GM19395 (cell line): Measurements from ENCODE around the gene PLEKHA8.
"Not testable (repeated sequence)": the region's sequence is repeated elsewhere in the genome, so short reads cannot be mapped to it uniquely, and the experiment has no call there.

Source experiments
- ATAC-seq: cut with Tn5 transposase; IDR thresholded peaks from one replicate; pipeline ENCODE4 v1.9.1; 2021; ENCODE audit warnings: mild to moderate bottlenecking, moderate library complexity; ENCODE audit not compliant: unreplicated experiment

PLEKHA8 gene

DNA sequence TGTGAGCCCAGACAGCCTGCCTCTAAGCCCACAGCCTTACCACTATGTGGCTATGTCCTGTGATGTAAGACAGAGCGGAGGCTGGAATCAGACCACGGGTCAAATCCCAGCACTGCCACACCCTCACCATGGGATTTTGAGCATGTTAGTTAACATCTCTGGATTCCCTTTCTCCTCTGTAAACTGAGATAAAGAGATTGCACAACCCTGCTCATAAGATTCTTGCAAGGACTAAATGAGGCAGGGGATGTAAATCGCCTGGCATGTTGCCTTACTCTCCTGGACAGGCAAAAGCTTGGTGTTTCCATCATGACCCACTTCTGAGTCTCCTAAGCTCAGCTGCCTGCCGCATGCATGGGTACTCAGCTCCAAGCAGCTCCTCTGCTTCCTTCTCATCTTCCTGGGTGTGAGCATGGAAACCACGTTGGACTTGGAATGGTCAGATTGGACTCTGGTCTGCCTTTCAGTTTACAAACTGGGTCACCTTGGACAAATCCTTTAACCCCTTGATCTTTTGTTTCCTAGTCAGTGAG is 65.3 kb downstream of the PLEKHA8 start:
- ATAC-seq, result no peak

DNA sequence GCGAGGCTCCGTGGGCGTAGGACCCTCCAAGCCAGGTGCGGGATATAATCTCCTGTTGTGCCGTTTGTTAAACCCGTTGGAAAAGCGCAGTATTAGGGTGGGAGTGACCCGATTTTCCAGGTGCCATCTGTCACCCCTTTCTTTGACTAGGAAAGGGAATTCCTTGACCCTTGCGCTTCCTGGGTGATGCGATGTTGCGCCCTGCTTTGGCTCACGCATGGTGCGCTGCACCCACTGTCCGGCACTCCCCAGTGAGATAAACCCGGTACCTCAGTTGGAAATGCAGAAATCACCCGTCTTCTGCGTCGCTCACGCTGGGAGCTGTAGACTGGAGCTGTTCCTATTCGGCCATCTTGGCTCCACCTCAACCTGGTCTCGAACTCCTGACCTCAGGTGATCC is 70.4 kb downstream of the PLEKHA8 start:
- ATAC-seq, result not testable (repeated sequence)

DNA sequence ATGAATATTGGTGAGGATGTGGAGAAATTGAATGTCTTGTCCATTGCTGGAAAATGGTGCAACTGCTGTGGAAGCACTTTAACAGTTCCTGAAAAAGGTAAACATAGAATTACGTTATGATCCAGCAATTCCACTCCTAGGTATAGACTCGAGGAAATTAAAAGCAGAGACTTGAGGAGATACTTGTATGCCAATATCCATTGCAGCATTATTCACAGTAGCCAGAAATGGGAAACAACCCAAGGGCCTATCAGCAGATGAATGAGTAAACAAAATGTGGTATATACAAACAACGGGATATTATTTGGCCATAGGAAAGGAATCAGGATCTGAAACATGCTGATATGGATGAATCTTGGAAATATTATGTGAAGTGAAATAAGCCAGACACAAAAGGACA is 74.1 kb downstream of the PLEKHA8 start:
- no peak for ATAC-seq

DNA sequence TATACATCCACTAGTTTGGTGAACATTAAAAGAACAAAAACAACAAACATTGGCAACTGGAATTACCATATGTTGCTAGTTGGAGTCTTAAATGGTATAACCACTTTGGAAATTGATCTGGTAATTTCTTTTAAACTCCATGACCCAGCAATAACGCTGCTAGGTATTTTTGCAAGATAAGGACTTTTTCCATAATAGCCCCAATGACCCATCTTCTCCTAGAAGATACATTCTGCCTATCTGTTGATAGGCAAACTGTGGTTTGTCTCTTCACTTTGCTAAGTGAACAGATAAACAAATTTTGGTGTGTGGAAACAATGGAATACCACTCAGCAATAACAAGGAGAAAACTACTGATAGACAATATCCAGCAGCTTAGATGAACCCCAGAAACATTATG is 75.9 kb downstream of the PLEKHA8 start:
- no peak for ATAC-seq

DNA sequence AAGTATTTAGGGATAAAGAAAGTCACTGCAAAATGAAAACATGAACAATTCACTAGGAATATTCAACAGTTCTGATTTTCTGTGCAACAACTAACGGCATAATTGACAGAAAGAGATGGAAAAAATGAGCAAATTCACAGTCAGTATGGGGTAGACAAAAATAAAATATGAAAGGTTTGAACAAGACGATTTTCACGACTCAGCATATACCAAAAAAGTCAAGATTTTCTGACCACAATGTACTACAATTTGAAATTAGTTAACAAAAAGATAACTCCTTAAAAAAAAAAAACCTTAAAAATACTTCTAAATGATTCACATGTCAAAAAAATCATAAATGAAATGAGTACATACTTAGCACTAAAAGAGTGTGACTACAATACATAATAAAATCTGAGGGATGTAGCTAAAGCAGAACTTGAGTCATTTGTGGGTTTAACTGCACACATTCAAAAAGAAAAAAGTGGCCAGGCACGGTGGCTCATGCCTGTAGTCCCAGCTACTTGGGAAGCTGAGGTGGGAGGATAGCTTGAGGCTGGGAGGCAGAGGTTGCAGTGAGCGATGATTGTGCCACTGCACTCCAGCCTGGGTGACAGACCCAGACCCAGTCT is 84.0 kb downstream of the PLEKHA8 start:
- ATAC-seq, result no peak

DNA sequence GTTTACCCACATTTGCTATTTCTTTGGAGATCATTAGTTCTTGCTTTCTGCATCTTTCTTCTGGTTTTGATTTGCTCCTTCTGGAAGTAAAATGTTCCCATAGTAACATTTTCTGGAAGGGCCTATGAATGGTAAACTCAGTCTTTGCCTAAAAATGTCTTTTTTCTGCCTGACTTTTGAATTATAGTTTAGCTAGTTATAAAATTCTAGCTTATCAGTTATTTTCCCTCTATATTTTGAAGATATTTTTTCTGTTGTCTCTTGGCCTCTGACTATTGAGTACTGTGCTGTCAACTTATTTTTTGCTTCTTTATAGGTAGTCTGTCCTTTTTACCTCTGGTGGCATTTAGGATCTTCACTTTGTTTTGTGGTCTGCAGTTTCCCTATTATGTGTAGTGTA is 84.9 kb downstream of the PLEKHA8 start:
- no peak for ATAC-seq

DNA sequence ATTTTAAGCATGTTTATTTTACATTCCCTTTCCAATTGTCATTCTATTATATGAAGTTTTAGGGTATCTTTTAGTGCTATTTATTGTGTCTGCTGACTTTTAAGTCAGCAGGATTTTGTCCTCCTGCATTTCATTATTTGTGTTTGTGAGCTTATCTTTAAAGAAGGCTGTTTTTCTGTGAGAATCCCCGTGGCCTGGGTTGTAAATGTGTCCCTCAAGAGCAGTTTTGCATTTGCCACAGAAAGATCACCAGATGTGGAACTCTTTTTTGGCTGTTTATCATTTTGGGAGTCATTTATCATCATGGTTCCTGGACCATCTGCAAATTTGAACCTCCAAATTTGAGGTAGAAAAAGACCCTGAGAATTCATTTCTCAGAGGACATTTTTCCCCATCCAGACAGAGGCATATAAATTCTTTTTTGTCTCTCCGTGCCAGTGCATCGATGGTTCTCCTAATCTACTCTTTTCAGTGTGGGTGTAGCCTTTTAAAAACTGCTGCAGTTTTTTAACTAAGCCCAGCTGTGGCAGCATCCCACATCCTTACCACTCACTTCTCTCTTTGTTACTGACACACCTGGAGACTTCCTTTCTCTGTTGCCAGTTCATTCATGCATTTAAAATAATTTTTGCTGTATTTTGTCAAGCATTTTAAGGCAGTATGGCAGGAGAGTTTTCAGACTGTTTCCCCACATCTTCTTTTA is 86.5 kb downstream of the PLEKHA8 start:
- ATAC-seq, result no peak

DNA sequence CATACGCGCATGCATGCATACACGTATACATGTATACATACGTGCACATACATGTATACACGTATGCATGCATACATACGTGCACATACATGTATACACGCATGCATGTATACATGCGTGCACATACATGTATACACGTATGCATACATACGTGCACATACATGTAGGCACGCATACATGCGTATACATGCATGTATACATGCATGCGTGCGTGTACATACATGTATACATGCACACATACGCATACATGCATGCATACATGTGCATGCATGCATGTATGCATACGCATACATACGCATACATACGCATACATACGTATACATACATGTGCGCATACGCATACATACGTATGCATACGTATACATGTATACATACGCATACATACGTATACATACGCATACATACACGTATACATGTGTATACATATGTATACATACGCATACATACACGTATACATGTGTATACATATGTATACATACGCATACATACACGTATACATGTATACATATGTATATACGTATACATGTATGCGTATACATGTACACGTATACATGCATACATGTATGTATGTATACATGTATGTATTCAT is 87.6 kb downstream of the PLEKHA8 start:
- no peak for ATAC-seq

DNA sequence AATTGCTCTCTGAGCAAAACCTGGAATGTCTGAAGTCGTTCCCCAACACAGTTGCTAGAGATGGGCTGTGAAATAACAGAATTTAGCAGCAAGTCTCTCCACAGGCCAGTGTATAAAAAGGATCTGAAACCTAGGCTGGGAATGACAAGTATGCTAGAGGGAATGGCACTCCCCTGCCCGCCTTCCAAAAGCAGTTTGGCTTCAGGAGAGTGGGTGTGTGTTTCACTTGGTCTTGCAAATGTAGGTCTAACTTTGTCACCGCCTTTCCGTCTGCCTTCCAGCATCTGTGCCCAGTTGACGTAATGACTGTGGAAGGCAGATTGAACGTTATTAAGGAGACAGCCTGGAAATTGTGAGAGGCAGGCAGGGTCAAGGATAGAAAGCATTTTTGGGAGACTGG is 88.6 kb downstream of the PLEKHA8 start:
- no peak for ATAC-seq

DNA sequence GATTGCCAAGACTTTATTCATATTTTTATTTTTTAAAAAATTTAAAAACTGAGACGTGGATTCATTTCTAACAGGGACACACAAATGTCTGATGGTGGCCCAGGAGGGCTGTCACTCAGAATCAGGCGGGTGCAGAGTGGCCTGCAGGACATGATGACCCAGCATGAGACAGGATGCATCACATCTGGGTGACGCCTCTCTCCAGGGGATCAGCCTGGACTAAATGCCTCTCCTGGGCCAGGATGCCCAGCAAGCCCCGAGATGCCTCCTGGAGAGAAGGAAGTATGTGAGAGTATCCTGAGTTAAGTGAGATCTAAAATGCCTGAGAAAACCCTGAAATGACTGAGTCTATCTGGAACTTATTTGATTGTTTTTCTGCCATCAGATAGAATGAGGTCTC is 89.7 kb downstream of the PLEKHA8 start:
- ATAC-seq, result no peak

DNA sequence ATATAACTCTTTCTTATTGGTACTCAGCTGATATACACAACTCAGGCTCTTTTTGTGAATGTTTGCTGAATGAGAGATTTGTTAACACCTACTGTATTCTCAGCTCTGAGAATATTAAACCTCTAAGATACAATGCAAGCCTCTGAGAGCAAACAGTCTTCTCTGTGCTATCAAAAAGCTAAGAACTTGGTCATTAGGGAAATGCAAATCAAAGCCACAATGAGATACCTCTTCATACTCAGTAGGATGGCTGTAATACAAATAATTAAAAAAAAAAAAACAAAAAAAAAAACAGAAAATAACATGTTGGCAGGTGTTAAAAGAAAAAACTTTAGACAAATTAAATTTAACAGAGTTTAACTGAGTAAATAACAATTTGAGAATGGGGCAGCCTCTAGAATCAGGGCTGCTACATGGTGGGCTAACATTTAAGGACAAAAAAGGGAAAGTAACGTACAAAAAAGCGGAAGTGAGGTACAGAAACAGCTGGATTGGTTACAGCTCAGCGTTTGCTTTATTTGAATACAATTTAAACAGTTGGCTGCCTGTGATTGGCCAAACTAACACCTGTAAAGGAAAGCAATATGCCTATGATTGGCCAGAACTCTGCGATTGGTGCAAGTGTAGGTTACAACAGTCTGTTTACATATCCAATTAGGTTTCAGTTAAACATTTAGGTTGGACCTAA is 91.8 kb downstream of the PLEKHA8 start:
- no peak for ATAC-seq

DNA sequence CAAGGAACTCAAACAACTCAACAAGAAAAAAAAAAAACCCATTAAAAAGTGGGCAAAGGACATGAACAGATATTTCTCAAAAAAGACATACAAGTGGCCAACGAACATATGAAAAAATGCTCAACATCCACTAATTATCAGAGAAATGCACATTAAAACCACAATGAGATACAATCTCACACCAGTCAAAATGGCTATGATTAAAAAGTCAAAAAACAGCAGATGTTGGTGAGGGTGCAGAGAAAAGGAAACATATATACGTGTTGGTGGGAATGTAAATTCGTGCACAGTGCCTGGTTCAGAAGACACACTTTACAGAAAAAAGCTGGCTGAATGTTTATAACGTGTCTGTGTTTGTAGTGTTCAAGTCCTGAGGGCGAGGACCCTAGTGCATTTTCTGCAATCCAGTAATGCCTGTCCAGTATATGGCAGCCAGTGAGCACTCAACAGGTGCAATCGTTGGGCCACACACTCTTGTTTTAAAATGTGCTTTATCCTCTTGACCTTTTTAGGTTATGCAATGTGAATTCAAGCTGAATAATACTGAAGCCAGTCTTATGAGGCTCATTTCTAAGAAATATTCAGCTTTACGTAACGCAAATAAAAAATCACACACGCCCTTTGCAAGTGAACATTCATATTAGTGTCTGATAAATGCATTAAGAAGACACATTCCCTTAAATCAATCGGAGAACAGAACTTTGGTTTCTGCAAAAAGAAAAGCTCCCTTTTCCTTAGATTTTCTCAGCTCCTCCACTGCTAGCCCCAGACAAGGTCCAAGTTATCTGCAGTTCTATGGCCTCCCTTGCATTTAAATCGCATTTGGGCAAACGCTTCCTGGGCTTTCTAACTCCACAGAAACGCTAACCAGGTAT is 105.8 kb downstream of the PLEKHA8 start:
- ATAC-seq, result no peak

DNA sequence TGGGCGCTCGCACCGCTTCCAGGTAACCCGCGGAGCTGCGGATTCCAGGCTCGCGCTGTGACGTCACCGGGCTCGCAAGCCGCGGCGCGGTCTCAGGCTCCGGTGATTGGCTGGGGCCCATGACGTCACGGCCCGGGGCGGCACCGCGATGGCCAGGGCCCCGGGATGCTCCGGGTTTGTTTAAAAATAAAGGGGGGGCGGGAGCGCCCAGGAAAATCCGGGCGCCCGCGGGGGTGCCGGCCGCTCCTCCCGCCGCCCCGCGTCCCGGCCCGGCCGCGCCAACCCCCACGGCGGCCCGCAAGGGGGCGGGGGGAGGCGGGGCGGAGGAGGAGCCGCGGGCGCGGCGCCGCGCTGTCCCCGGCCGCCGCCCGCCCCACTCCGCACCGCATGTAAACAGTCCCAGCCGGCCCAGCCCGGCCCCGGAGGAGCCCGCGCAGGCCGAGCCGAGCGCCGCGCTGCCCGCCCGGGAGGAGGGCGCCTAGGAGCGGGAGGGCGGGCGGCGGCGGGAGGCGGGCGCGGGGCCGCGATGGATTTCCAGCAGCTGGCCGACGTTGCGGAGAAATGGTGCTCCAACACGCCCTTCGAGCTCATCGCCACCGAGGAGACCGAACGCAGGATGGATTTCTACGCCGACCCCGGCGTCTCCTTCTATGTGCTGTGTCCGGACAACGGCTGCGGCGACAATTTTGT is 106.5 kb downstream of the PLEKHA8 start, which contains the start of gene MTURN:
Gene MTURN (plus strand): TSS at position 376 of the 690 bp plus-strand sequence. CDS start 151 bp downstream, at position 527.
- peak; percentile 90 for ATAC-seq

DNA sequence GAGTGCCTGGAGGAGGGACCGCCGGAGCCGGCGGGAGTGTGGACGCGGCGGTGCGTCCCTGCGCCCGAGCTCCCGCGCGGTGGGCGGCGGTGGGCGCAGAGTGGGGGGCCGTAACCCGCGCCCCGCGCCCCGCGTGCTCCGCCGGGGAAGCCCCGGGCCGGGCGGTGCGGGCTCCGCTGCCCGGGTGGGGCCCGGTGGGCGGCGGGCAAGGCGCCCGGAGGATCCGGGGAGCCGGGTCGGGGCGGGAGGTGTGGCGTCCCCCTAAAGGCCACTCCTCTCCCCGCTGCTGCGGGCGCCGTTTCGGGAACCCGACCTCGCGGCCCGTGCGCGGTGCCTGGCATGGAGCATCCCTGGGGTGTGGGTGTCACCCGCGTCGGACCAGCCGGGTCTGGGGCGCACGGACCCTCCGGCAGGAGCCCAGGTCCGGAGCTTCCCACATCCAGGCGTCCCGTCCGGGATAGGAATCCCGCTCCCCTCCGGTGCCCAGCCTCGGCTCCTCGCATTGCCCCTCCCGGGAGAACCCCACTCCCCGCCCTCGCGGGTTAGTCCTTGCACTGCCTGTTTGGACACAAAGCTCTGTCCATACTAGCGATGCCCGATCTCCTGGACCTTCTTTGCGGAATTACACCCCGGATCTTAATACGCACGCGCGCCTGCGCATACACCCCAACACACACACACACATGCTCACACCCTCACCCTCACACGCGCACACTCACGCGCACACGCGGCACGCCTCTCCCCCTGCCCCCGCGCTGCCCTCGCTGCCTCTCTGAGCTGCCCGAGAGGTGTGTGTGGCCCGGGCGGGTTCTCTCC is 107.3 kb downstream of the PLEKHA8 start:
- peak; percentile 32 for ATAC-seq

DNA sequence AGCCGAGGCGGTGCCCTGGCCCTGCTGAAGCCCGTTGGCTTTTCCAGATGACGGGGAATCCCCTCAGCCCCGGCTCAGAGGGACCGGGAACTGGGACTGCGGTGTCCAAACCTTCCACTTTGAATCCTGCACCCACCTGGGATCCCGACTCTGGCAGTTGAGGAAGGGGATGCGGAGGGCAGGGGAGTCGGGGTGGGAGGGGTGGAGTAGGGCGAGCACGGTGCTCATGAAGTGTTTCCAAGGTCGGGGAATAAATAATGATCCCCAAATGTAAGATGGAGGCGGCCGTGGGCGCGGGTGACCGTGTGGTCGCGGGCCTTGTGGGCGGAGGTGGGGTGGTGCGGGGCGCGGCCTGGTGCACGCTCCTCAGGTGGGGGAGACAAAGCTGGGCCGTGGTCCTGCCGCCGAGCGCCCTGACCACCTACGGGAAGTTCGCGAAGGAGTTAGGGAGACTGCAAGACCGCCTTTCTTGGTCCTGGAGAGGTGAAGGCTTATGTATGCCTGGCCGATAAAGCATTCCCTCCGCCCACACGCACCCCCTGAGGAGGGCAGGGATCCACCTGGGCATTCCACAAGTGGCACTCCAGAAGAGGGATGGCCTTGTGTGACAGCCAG is 108.0 kb downstream of the PLEKHA8 start:
- ATAC-seq, result no peak

DNA sequence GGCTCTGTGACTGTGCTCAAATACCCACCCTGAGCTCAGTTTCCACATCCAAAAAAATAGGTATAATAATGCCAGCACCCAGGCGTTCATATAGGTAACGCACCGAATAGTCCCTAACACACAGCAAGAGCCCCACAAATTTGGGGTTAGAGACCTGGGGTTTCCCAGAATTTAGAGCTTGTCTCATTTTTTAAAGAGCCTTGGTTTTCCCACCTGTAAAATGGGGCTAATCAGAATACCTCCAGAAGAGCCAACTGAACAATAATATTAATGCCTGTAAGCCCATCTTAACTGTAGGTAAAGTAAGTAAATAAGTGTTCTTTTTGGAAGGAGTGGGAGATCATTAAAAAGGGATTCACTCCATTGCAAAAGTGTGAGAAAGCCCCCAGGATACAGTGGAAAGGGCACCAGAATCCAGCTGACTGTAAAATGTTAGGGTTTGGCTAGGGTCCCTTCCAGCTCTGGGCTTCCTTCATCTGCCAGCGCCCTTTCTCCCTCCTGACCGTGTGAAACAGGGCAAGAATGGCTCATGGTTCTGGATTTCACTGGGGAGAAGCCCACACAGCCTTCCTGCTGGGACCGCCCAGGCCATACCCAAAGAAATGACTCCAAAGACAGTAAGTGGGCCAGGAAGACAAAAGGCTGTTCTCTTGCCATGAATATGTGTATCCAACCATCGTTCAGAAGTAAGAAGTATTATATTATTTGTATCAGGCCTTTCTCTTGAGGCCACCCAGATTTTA is 108.7 kb downstream of the PLEKHA8 start:
- ATAC-seq, result no peak

DNA sequence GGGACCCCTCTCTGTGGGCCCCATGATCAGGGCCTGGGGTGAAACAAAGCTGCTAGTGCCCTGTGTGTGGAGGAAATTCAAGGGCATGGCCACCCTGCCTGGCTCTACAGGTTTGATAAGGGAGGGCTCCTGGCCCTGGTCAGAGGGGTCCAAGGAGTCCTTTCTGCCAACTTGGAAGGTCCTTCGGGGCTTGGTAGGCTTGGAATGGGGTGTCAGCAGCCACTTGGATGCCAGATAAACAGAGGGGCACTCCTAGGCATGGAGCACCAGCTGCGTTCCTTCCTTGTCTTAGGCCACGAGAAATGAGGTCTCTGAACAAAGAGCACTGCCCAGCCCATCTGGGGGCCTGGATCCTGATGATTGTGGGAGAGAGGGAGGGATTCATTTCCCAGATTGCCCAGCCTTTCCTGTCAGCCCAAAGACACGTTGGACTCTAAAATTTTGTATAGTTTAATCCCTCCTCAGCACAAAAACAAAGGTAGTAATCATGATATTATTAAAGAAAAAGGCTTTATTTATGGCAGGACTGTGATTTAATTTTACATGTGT is 111.7 kb downstream of the PLEKHA8 start:
- ATAC-seq, result no peak

DNA sequence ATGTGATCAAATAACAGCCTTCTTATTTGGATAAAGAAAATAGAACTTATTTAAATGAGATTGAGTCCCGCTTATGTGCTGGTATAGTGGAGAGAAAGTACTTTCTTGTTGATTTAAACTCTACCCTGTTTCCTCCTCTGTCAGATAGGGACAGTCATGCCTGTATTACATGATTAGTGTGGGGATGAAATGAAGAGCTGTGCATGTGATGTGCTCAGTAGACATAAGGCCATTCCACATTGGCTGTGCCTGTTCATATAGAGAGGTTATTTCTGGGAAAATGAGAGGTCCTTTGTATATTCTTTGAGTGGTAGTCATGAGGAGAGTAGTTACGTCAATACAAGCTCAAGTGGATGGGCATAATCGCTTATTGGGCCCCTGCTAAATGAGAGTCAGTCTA is 112.2 kb downstream of the PLEKHA8 start:
- ATAC-seq, result no peak
